Activated T-cell treated with anti-CD3 and anti-CD28 coated beads for 24 hours (primary cell): ENCODE data around the gene CCNDBP1.
"Not testable (repeated sequence)": the region's sequence is repeated elsewhere in the genome, so short reads cannot be mapped to it uniquely, and the experiment has no call there.

Experiments used
- DNase-seq: peaks from one replicate; pipeline ENCODE4 v3.0.0-alpha.2; 2020; ENCODE audit warnings: low read depth

Gene CCNDBP1

GRCh38 chr15:43185157-43186002 is at the start of gene CCNDBP1:
Gene CCNDBP1, plus strand, starts transcription at chr15:43185403. Its CDS starts 96 bp downstream, at chr15:43185499.
- peak; percentile 85 for DNase-seq

- DNase-seq = no peak
These were observed 41.8 kb upstream of the CCNDBP1 start for GRCh38 chr15:43143203-43143941.

GRCh38 chr15:43144512-43144911 is 40.7 kb upstream of the CCNDBP1 start:
- no peak for DNase-seq

GRCh38 chr15:43146184-43146583 is 39.0 kb upstream of the CCNDBP1 start:
- DNase-seq = no peak

- DNase-seq = no peak
These were observed 34.8 kb upstream of the CCNDBP1 start for GRCh38 chr15:43150191-43150929.

GRCh38 chr15:43151688-43152087 is 33.5 kb upstream of the CCNDBP1 start:
- DNase-seq = no peak

GRCh38 chr15:43153269-43153668 is 31.9 kb upstream of the CCNDBP1 start:
- no peak for DNase-seq

GRCh38 chr15:43165801-43166325 is 19.3 kb upstream of the CCNDBP1 start:
- DNase-seq = no peak

- not testable (repeated sequence) for DNase-seq
These were observed 17.9 kb upstream of the CCNDBP1 start for GRCh38 chr15:43167261-43167660.

- no peak for DNase-seq
These were observed 16.8 kb upstream of the CCNDBP1 start for GRCh38 chr15:43168192-43169107.

- DNase-seq = no peak
These were observed 15.3 kb upstream of the CCNDBP1 start for GRCh38 chr15:43169888-43170287.

- DNase-seq = not testable (repeated sequence)
These were observed 9.4 kb upstream of the CCNDBP1 start for GRCh38 chr15:43175656-43176309.

- not testable (repeated sequence) for DNase-seq
These were observed 8.1 kb upstream of the CCNDBP1 start for GRCh38 chr15:43177147-43177546.

- DNase-seq = no peak
These were observed 1.9 kb upstream of the CCNDBP1 start for GRCh38 chr15:43183270-43183669.

GRCh38 chr15:43184407-43185124 is 637 bp upstream of the CCNDBP1 start:
- no peak for DNase-seq

GRCh38 chr15:43186003-43186353 is 775 bp downstream of the CCNDBP1 start:
- DNase-seq = no peak

- no peak for DNase-seq
These were observed 2.4 kb downstream of the CCNDBP1 start for GRCh38 chr15:43187544-43188155.

GRCh38 chr15:43189296-43189695 is 4.1 kb downstream of the CCNDBP1 start:
- DNase-seq = no peak

- DNase-seq = no peak
These were observed 5.0 kb downstream of the CCNDBP1 start for GRCh38 chr15:43190178-43190577.

- no peak for DNase-seq
These were observed 8.5 kb downstream of the CCNDBP1 start for GRCh38 chr15:43193710-43194109.
